Measurements from ENCODE around the gene ZIC4.

Gene ZIC4

DNA sequence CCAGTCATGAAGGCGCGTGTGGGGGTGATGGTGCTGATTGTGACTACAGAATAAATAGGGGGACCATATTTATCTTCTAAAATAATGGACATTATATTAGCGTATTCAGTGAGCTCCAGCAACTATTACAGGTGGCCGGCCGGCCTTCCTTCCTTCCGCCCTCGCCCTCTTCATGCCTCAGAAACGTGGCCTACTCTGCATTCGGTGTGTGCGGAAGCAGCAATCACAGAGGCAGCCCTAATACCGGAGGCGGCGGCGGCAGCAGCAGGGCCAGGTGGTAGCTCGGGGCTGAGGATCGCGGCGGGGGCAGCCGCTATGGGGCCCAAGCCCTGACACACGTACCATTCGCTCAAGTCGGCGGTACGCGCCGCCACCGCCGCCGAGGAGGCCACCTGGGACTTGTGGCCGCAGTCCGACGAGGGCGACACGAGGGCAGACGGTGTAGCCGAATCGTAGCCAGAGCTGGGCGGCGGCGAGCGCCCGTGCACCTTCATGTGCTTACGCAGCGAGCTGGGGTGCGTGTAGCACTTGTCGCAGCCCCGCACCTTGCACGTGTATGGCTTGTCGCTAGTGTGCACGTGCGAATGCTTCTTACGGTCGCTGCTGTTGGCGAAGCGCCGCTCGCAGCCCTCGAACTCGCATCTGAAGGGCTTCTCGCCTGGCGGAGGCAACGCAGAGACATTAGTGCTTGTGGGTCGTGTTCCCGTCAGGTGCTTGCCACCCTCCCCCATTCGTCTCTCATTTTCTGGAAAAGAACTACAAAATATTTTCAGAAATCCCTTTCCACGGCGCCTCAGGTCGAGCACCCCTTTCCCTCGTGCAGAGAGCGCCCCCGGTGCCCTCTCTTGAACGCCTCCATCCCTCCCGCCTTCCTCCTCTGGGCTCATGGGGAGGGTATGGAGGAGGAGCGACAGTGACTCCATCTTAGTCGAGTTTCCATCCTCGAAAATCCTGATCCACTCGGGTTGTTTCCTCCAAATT is 15.5 kb downstream of the ZIC4 start:
- no peak for DNase-seq (ENCODE audit: low read depth)

DNA sequence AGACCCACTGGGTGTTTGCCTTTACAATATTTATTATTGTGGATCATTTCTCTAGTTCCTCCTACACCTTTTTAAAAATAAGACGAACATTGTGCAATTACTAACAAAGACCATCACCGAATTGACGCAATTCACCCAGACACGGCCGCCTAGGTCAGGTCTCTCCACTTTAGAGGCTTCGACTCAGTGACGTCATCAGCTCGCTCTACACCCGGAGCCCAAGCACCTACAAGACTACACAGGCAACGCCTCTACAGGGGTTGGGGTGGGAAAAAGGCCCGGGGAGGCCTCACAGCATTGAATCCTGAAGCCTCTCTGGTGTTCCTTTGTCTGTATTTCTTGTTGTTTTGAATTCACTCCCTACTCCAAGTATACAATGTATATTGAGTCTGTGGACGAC is 16.6 kb downstream of the ZIC4 start:
- DNase-seq (ENCODE audit: low read depth) = no peak

DNA sequence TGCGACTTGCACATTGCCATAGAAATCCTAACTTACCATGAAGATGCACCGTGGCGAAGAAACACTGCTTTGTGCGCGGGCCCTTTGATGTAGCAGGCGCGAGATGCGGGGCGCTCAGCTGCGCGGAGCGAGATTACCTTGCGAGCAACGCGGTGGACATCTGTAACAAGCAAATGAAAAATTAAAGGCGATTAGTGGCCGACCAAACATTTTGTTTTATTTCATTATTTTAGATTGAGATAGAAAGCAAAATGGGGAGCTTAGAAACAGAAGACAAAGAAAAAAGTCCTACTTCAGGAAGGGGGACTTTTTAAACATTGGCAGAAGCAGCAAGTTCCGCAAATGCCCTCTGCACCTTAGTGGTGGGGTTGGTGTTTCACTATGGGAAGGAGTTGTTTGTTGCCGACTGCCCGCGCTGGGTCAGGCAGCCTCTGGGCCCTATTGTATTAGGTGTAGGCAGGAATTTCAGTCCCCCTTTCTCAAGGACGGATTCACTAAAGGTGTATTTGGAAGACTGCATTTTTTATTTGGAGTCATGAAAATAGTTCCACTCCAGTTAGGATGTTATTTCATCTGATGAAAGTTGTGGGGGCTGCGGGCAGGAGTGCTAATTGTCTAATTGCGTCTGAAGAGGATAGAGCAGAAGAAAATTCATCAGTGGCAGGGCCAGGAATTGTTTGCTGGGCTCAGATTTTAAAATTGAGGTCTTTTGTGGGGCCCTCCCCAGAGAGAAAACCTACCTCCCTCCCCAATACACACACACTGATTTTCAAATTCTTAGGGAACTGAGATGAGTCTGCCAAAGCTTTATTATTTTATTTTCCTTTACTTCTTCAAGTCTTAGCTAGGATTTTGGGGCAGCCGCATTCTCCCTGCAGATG is 17.4 kb downstream of the ZIC4 start:
- DNase-seq (ENCODE audit: low read depth) = no peak

DNA sequence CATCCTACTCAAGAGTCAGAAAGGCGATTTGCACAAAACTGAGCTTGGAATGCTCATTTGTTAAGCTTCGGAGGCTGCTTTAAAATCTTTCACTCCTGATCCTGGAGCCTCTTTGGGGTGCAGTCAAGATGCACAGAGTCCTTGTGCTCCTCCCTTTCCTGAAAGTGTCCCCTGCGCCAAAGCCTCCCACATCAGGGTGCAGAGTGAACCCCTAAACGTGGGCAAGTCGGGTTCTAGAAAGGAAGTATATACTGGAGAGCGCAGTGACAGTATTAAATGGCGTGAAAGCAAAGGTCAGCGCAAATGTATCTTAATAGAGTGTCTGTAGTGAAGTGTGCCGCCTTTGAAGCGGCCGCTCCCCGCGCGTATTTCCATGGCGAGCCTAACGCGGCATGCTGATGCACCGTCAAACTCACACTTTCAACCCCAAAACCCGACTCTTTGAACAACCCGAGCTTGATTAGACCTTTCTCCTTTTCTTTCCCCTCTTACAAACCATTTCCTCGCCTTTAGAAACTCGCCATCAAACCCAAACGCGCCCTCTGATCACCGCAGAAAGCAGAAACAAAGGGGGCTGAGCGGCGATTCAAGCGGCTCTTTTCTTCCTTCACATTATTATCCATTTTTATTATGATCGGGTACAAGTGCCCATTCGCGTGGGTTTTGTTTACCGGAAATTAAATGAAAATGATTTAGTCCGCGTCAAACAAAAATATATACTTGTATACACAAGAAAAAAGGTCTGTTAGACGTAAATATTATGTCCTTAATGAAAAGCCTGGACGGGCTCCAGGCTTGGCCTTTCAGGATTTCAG is 18.3 kb downstream of the ZIC4 start:
- DNase-seq (ENCODE audit: low read depth) = no peak

DNA sequence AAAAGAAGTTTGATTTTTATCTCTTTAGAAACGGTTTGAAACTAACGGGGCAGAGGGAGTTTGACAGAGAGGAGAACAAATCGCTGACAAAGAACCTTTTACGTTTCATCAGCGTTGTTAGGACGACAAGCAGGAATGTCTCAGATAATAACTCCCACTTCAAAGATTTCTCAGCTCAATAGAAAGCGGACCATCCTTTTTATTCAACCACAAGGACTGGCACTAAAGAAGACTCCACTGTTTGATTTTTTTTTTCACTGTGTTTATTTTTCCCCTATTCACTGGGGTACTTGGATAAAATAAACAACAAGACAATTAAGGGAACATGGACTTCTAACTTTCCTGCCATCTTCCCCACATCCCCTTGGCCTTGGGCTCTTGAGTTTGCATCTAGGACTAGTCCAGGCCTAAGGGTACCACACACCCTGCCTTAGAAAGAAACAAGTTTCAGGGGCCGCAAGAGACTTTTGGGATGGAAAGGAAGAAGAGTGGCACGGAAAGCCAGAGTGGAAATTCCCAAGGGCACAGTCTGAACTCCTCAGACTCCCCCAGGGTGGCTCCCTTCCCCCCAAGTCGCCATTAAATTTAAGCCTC is 19.0 kb downstream of the ZIC4 start:
- no peak for DNase-seq (ENCODE audit: low read depth)

DNA sequence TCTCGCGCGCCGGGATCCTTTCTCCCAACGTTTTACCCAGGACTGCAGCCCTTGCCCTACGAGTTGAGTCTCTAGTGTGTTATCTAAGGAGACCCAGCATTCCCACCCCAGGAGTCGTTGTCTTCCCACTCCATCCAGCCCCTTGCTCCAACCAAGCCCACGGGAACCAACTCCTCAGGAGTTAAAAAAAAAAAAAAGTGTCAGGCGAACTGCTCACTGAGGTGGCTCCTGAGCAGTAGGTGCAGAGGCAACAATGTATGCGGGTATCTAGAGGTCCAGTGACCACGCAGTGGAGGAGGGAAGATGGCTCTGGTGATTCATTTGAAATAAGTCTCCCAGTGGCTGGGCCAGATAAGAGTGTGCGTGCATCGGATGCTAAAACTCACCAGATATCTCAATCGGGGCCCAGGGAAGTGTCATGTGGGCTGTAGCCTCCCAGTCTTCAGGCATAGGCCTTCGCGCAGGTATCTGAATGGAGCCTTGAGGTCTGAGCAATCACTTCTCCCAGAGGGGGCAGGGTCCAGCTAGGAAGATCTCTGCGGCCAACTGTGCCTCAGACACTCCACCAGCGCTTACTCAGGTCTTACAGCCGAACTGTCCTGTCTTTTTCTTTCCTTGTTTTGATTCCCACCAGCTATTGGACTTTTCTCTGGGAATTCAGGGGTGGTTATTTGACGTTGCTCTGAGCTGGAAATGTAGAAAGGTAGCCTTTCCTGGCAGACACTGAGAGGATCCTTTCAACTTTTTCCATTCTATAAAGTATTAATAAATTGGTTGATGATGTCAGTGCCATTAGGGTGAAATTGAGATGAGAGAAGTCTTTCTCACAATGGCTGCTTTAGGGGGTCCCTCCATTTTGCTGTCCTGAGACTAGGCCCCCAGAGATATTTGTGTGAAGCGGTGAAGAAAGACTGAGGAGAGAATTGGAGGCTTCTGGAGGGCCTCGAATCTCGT is 21.0 kb downstream of the ZIC4 start:
- no peak for DNase-seq (ENCODE audit: low read depth)

DNA sequence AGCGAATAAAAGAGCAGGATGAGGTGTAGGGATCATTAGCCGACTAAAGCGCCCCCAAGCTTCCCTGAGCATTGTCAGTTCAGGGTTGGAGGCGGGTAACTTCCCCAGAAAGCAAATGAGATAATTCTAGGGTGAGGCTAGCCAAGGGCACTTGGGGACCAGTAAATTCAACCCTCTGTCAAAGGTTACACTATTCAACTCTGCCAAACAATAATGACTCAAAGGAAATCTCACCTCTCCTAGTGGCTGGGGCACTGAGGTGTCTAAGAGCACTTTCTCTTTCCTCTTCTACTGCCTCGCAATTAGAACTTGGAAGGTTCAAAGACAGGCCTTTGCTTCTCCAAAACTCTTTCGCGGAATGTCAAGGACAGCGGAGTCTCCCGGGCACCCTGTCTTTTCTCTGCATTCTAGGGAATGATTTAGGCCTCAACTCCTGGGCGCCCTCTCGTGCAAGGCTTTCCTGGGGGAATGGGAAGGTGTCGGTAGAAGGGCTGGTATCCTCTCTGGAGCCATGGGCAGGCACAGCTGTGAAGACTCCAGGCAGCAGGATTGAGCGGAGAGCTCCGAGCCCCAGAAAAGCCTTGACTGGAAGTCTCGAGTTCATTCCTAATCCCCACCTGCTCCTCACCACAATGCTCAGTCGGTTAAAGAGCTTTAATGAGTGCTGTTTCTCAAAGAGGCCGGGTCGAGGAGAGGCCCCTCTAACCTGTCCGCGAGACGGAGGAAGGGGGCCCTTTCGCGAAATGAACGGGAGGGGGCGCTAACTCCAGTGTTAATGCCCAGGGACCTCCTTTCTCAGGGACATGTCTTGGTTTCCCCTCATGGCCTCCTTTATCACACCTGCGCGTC is 21.9 kb downstream of the ZIC4 start:
- DNase-seq (ENCODE audit: low read depth) = no peak

DNA sequence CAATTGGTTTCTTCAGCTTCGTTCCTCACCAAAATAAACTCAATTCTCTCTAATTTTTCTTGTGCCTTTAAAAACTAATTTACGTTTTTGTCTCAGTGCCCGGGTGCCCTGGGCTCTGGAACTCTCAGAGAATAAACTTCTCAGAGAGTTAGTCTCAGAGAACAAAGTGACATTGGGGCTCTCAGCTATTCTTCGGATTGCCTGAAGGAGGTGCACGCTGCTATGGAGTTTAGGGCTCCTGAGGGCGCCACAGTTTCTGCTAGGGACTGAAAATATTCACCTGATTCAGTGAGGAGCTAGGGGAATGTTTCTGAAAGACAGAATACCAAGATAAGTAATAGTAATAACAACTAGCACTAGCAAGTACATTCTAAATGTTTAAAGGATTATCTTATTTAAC is 22.7 kb downstream of the ZIC4 start:
- DNase-seq (ENCODE audit: low read depth) = no peak

DNA sequence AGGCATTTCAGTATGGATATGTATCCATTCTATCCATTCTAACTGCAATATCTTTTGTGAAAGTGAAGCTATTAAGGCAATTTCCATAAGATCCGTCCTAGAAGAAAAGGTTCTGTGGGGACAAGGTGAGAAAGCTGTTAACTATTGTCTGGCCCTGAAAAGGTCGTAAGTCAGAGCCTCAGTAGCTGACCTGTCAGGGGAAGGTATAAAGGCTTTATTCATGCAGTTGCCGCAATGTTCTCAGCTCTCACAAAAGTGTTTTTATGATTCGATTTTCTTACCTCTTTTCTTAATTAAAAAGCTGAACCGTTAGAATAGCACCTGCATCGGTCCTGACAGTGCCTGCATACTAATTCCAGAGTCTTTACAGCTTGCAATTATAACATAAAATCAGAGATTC is 24.7 kb downstream of the ZIC4 start:
- no peak for DNase-seq (ENCODE audit: low read depth)

DNA sequence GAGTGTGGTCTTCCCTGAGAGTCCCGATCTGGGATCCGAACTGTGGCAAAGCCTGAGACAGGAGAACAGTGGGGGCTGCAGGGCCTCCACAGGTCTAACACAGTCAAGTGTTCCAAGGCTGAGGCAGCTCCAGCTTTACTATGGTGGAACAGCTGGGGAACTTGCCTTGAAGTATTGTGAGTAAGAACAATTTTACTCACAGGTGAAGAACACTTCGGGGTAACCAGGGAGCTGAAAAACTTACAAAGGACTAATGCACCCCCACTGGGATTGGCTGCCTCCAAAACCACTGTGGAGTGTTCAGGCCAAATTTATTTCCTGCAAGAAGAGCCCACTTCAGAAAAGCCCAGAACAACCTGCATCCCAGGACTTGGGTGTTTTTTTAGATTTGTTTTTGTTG is 25.4 kb downstream of the ZIC4 start:
- no peak for DNase-seq (ENCODE audit: low read depth)

DNA sequence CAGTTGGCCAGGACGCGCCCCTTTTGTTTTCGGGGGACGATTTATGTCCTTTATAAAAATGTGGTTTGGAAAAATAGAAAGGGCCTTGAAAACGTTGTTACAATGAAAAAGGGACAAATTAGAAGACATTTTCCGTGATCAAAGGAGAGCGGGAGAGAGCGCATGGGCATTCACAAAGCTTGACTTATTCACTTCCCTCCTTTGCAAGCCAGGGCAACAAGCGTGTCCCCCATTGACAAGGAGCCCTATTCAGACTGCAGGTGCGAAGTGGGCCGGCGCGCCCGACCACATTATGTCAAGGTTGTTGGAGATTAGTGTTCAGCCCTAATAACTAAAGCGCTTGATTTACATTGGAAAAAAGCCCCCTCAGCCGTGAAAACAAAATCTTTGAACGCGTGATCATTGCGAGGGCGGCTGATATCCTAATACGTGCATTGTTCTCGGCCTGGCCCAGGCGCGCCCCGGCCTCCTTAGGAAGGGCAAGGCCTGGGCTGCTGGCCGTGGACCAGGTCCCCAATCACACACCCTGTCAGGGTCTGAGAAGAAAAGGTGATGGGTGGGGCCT is 25.9 kb downstream of the ZIC4 start:
- DNase-seq (ENCODE audit: low read depth) = no peak

DNA sequence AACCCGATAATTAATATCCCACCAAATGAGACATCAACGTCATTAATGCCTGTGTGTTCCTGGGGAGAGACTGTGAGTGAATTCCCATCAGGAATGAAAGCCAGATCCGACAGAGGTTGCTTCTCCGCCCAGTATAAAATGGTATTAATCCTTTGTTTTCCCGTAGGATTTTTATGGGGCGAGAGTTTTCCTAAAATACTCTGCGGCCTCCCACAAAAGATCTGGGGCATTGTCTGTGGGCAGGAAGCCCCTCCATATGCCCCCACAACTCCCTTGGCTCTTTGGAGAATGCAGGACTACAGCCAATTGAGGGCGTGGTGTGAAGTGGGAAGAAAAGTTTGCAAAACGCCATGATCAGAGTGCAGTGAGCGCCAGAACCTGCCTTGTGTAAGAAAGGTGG is 26.7 kb downstream of the ZIC4 start:
- DNase-seq (ENCODE audit: low read depth) = no peak

DNA sequence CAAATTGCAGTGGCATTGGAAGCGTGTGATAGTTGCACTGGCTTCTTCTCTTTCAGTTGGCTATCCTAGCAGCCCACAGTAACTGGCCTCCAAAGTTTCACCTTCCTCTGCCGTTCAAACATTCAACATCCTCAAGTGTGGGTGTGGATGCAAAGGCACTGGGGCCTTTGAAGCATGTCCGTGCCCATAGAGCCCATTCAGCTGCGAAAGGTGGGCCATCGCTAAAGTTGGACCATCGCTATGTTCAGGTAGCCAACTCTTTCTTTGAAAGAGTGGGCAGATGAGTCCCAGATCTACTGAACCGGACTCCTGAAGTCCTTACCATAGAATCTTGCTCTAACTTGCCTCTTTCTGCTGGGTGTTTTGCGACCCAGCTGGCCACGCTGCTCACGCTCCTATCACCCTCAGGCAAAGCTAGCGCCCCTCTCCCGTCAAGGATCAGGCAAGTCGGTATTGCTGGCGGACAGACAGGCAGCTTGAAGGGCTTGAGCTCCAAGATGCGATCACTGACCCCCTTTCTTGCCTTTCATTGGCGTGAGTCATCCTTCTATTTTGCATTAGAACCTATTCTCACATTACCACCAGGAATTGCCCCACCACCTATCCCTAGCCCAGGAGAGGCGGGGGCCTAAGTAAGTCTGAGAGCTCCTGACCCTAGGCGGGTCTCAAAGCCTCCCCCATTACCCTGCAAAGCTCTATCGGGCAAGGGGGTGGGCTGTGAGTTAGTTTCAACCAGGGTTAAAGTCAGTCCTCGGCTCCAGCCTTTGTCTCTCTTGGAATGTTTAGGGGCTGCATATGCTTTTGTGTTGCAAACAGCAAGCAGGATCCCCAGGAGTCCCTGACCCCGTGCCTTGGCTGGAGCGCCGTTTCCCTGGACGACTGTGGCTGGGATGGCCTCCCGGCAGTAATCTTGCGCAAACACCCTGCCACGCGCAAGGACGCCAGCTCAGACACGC is 28.7 kb downstream of the ZIC4 start:
- DNase-seq (ENCODE audit: low read depth) = no peak

DNA sequence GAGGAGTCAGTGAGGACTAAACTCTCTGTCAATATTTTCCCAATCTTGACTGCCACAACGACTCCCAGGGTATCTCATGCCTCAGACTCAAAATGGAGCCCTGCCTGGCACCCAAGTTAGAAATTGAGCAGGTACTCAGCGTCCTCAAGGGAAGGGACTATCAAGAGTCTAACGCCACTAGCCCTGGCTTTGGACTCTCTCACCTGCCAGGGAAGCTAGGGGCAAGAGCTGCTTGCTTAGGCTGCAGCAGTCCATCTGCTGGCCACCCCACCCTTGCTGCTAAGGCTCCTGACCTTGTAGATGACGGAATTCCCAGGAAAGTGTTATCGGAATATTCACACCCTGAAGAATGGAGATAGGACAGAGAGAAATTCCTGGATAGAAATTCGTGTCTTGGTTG is 33.0 kb downstream of the ZIC4 start:
- no peak for DNase-seq (ENCODE audit: low read depth)

DNA sequence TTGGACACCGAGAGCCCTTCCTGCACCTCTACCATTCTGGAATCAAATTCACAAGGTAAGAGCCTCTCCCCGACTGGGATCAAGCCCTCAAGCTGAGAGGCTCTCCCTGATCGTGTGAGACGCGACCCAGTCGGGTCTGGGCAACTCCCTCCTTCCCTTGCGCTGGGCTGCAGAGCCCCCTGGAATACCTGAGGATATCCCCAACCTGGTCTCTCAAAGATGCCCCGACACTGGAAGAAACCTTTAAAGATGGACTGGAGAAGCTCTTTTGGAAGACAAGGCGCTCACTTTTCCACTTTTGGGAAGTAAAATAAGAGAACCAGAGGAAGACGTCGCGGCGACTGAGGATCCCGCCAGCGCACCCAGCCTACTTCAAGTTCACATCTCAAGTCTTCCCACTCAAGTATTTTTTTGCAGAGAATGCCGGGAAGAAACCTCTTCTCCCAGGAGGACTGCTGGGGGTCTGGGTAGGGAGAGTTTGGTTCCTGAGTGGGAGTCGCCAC is 33.8 kb downstream of the ZIC4 start:
- DNase-seq (ENCODE audit: low read depth) = no peak

DNA sequence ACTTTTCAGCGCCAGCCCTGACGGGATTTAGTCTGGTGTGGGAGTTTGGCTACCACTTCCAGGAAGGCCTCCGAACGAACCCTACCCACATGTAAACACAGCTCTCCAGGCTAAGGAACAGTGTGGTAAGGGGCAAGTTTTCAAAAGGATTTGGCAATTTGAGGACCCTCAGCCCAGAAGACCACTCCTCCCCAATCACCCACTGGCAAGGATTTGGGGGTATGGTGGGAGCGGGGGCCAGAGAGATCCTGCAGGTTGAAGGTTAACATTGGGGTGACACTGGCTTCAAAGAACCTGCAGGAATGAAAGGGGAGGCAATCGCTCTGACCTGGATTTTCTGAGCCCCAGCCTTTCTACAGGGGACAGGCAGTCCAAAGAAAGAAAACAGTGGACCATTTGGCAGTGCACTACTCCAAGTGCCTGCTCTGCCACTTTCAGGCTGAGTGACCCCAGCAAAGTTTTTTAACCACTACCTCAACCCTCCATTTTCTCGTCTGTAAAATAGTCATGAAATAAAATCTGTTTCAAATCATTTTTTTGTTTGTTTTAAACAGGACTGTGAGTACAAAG is 34.5 kb downstream of the ZIC4 start:
- no peak for DNase-seq (ENCODE audit: low read depth)

DNA sequence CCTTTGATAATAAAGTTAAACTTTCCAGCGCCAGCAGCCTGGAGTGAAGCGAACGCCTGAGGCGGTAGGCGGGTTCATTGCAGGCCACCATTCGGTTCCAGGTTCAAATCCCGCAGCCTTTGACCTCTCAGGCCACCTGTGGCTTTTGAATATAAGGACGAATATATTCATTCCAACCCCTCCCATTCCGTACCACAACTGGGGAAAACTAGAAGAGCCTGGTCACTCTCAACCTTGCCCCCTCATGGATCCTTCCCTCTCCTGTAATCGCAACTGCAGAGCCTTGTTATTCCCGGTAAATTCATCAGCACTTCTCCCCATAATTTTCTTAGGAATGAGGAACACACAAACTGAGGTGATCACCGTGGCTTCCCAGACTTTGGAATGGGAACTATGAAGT is 35.2 kb downstream of the ZIC4 start:
- DNase-seq (ENCODE audit: low read depth) = no peak

DNA sequence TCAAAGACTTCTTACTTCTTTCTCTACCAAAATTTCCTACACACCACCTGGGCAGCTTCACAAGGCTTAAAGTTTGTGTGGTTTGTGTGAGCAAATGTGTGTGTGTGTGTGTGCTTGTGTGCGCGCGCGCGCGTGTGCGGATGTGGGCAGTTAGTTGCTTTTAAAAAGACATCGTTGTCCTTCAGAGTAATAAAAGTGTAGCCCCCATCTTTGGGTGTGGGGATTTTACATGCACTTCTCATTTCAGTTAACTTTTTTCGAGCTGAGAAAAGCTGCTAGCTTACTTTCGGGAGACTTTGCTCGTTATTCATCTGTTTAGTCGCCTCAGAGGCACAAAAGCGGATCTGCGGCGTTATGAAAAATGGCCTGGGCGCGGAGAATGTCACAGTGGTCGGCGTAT is 36.0 kb downstream of the ZIC4 start:
- no peak for DNase-seq (ENCODE audit: low read depth)

Data from stimulated activated CD8-positive, alpha-beta memory T cell treated with anti-CD3 and anti-CD28 coated beads, Interleukin-15, amount 100 ng/mL, for 1 hour (primary cell).